Keratinocyte (primary cell): ENCODE results near the gene DHRS4.
"Not testable (repeated sequence)": the region's sequence is repeated elsewhere in the genome, so short reads cannot be mapped to it uniquely, and the experiment has no call there.

Experiments
- EZH2 ChIP-seq: IDR thresholded peaks from one replicate; pipeline ENCODE4 v1.6.1; 2012; ENCODE audit warnings: inconsistent platforms, mild to moderate bottlenecking, low read length, moderate library complexity
- TF ChIP-seq, protein P1 (sequence below), 3 experiments: IDR thresholded peaks in 1 of 3; conservative IDR thresholded peaks in 1 of 3; optimal IDR thresholded peaks in 1 of 3; 2 replicates in 2 of 3; 3 replicates in 1 of 3; pipeline versions ENCODE3 to v1.5.1; 2011; ENCODE audit warnings: low read length in 3 of 3, mild to moderate bottlenecking in 3 of 3, moderate library complexity in 2 of 3, control low read depth in 1 of 3, inconsistent platforms in 1 of 3; ENCODE audit not compliant: insufficient read depth in 2 of 3; ENCODE audit errors: extremely low read depth in 1 of 3

DNA sequence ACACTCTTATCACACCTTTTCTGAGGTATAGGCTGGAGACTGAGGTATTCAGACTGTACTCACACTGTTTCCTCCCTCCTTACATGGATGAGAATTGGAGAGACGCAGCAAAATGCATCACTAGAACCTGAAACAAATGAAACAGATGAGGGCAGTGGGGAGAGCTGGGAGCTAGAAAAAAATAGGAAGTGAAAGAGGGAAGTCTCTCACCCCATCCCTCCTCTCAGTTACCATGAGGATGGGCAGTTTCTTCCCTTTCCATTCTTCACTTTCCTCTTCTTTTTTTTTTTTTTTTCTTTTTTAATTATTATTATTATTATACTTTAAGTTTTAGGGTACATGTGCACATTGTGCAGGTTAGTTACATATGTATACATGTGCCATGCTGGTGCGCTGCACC is 48.1 kb downstream of the DHRS4 start:
- TF ChIP-seq, protein P1, sequence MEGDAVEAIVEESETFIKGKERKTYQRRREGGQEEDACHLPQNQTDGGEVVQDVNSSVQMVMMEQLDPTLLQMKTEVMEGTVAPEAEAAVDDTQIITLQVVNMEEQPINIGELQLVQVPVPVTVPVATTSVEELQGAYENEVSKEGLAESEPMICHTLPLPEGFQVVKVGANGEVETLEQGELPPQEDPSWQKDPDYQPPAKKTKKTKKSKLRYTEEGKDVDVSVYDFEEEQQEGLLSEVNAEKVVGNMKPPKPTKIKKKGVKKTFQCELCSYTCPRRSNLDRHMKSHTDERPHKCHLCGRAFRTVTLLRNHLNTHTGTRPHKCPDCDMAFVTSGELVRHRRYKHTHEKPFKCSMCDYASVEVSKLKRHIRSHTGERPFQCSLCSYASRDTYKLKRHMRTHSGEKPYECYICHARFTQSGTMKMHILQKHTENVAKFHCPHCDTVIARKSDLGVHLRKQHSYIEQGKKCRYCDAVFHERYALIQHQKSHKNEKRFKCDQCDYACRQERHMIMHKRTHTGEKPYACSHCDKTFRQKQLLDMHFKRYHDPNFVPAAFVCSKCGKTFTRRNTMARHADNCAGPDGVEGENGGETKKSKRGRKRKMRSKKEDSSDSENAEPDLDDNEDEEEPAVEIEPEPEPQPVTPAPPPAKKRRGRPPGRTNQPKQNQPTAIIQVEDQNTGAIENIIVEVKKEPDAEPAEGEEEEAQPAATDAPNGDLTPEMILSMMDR (optimal IDR thresholded peaks at IDR 0.05 in 1 of 3, IDR thresholded peaks at IDR 0.05 in 1 of 3, conservative IDR thresholded peaks at IDR 0.05 in 1 of 3; ENCODE audit: extremely low read depth in 1 of 3, insufficient read depth in 2 of 3, low read length in 3 of 3): not testable (repeated sequence)
- not testable (repeated sequence) for TF ChIP-seq EZH2
